ENCODE results near the gene CD28. TPM values are rescaled to one million over a fixed set of nuclear protein-coding genes. Genes with fewer than 3 reads are reported as not detected.
A peak's percentile ranks its signal among the peaks of the same experiment; 100 is the strongest.

CD28 gene
- total RNA-seq, 2 experiments from 2014 or later: 52.7 to 58.9 TPM

- H3K27me3 Mint-ChIP-seq: no peaks in the 10 kb centered on the region
- POLR2A ChIA-PET: interaction anchor here (4.1 to 5.5 kb wide), 2 partner anchors 9 to 30 kb away, joined by 22 to 75 read pairs; no protein-coding TSS in a partner anchor
These were observed 3.8 kb downstream of the CD28 start for GRCh38 chr2:203710226-203710625.

GRCh38 chr2:203710952-203711351 is 4.5 kb downstream of the CD28 start:
- POLR2A ChIA-PET: interaction anchor here (0.7 to 5.5 kb wide), 3 partner anchors 8 to 158 kb away, joined by 3 to 75 read pairs (median 22); no protein-coding TSS in a partner anchor
- H3K36me3 Mint-ChIP-seq: peaks cover 19% of the 10 kb centered on the region

More at GRCh38 chr2:203710226-203710625, 3.8 kb downstream of the CD28 start:
- Mint-ChIP-seq H3K36me3 (peaks cover 14% of the 10 kb centered on the region), H3K27ac (peak overlapping the region; percentile 90), H3K4me3 (peak overlapping the region; percentile 89), H3K9me3 (no peaks in the 10 kb centered on the region), H3K4me1 (peaks cover 75% of the 10 kb centered on the region)
- ATAC-seq (ENCODE audit: low read depth) (no peak), DNase-seq (no peak)

GRCh38 chr2:203711399-203711798 is 5.0 kb downstream of the CD28 start:
- DNase-seq (no peak), ATAC-seq (ENCODE audit: low read depth) (no peak)
- no peaks in the 10 kb centered on the region for H3K27me3 Mint-ChIP-seq
- H3K4me3 Mint-ChIP-seq: peak overlapping the region; percentile 89
- no peaks in the 10 kb centered on the region for H3K9me3 Mint-ChIP-seq
- POLR2A ChIA-PET: interaction anchor here (0.7 to 5.5 kb wide), 3 partner anchors 8 to 157 kb away, joined by 3 to 75 read pairs (median 22); no protein-coding TSS in a partner anchor
- peaks cover 75% of the 10 kb centered on the region for H3K4me1 Mint-ChIP-seq
- peak overlapping the region; percentile 90 for H3K27ac Mint-ChIP-seq
- peaks cover 24% of the 10 kb centered on the region for H3K36me3 Mint-ChIP-seq

More at GRCh38 chr2:203710952-203711351, 4.5 kb downstream of the CD28 start:
- DNase-seq (no peak), ATAC-seq (ENCODE audit: low read depth) (no peak)
- Mint-ChIP-seq H3K9me3 (no peaks in the 10 kb centered on the region), H3K4me1 (peaks cover 75% of the 10 kb centered on the region), H3K27ac (peak overlapping the region; percentile 90), H3K4me3 (peak overlapping the region; percentile 89), H3K27me3 (no peaks in the 10 kb centered on the region)

- peaks cover 1% of the 10 kb centered on the region for H3K9me3 Mint-ChIP-seq
- H3K27ac Mint-ChIP-seq: peak overlapping the region; percentile 26
- ATAC-seq (ENCODE audit: low read depth) (no peak), DNase-seq (no peak)
- H3K36me3 Mint-ChIP-seq: peaks cover 29% of the 10 kb centered on the region
- H3K4me3 Mint-ChIP-seq: peak overlapping the region; percentile 11
- POLR2A ChIA-PET: no interaction called here
- H3K27me3 Mint-ChIP-seq: no peaks in the 10 kb centered on the region
- peaks cover 80% of the 10 kb centered on the region for H3K4me1 Mint-ChIP-seq
These were observed 6.9 kb downstream of the CD28 start for GRCh38 chr2:203713381-203713780.

GRCh38 chr2:203714112-203714511 is 7.7 kb downstream of the CD28 start:
- no peak for ATAC-seq (ENCODE audit: low read depth)
- POLR2A ChIA-PET: no interaction called here
- DNase-seq: no peak
- H3K4me1 Mint-ChIP-seq: peaks cover 83% of the 10 kb centered on the region
- peaks cover 1% of the 10 kb centered on the region for H3K9me3 Mint-ChIP-seq
- H3K27me3 Mint-ChIP-seq: no peaks in the 10 kb centered on the region
- H3K27ac Mint-ChIP-seq: peak overlapping the region; percentile 26
- H3K36me3 Mint-ChIP-seq: peaks cover 29% of the 10 kb centered on the region
- H3K4me3 Mint-ChIP-seq: peak overlapping the region; percentile 13

- Mint-ChIP-seq H3K4me3 (no peak overlapping the region), H3K4me1 (peaks cover 81% of the 10 kb centered on the region), H3K9me3 (peaks cover 1% of the 10 kb centered on the region), H3K27ac (peak overlapping the region; percentile 42), H3K27me3 (no peaks in the 10 kb centered on the region), H3K36me3 (peaks cover 29% of the 10 kb centered on the region)
- DNase-seq (no peak), ATAC-seq (ENCODE audit: low read depth) (no peak)
- POLR2A ChIA-PET: no interaction called here
These were observed 9.3 kb downstream of the CD28 start for GRCh38 chr2:203715744-203716143.

GRCh38 chr2:203718087-203718486 is 11.6 kb downstream of the CD28 start:
- Mint-ChIP-seq H3K4me3 (peak overlapping the region; percentile 56), H3K9me3 (peaks cover 1% of the 10 kb centered on the region), H3K27ac (peak overlapping the region; percentile 83), H3K36me3 (peaks cover 24% of the 10 kb centered on the region), H3K27me3 (no peaks in the 10 kb centered on the region), H3K4me1 (peaks cover 82% of the 10 kb centered on the region)
- peak; percentile 84 for ATAC-seq (ENCODE audit: low read depth)
- DNase-seq: peak; percentile 69
- POLR2A ChIA-PET: interaction anchor here (0.8 to 5.9 kb wide), 8 partner anchors 9 to 152 kb away, joined by 3 to 75 read pairs (median 5); partner anchors contain the start of gene CD28

- Mint-ChIP-seq H3K36me3 (peaks cover 24% of the 10 kb centered on the region), H3K27ac (peak overlapping the region; percentile 91), H3K27me3 (no peaks in the 10 kb centered on the region), H3K9me3 (peaks cover 2% of the 10 kb centered on the region), H3K4me1 (peaks cover 71% of the 10 kb centered on the region), H3K4me3 (peak overlapping the region; percentile 61)
- POLR2A ChIA-PET: interaction anchor here (0.7 to 5.9 kb wide), 10 partner anchors 9 to 149 kb away, joined by 3 to 75 read pairs (median 4); partner anchors contain the start of gene CD28
- ATAC-seq (ENCODE audit: low read depth) (peak; percentile 58), DNase-seq (no peak)
These were observed 13.3 kb downstream of the CD28 start for GRCh38 chr2:203719456-203720410.

- H3K36me3 Mint-ChIP-seq: peaks cover 22% of the 10 kb centered on the region
These were observed 14.7 kb downstream of the CD28 start for GRCh38 chr2:203720915-203721672.

GRCh38 chr2:203721781-203722300 is 15.4 kb downstream of the CD28 start:
- Mint-ChIP-seq H3K4me1 (peaks cover 60% of the 10 kb centered on the region), H3K27ac (peak overlapping the region; percentile 91), H3K4me3 (peak overlapping the region; percentile 51), H3K9me3 (peaks cover 2% of the 10 kb centered on the region), H3K36me3 (peaks cover 22% of the 10 kb centered on the region), H3K27me3 (no peaks in the 10 kb centered on the region)
- POLR2A ChIA-PET: interaction anchor here (0.6 to 5.9 kb wide), 6 partner anchors 9 to 84 kb away, joined by 4 to 75 read pairs (median 6); partner anchors contain the start of gene CD28
- DNase-seq (no peak), ATAC-seq (ENCODE audit: low read depth) (no peak)

More at GRCh38 chr2:203720915-203721672, 14.7 kb downstream of the CD28 start:
- peak overlapping the region; percentile 51 for H3K4me3 Mint-ChIP-seq
- DNase-seq (no peak), ATAC-seq (ENCODE audit: low read depth) (no peak)
- H3K4me1 Mint-ChIP-seq: peaks cover 63% of the 10 kb centered on the region
- H3K27me3 Mint-ChIP-seq: no peaks in the 10 kb centered on the region
- peak overlapping the region; percentile 91 for H3K27ac Mint-ChIP-seq
- peaks cover 2% of the 10 kb centered on the region for H3K9me3 Mint-ChIP-seq
- POLR2A ChIA-PET: interaction anchor here (1.2 to 5.9 kb wide), 7 partner anchors 9 to 60 kb away, joined by 4 to 75 read pairs (median 7); partner anchors contain the start of gene CD28

- H3K36me3 Mint-ChIP-seq: peaks cover 24% of the 10 kb centered on the region
- DNase-seq (no peak), ATAC-seq (ENCODE audit: low read depth) (no peak)
- POLR2A ChIA-PET: interaction anchor here (0.6 to 5.9 kb wide), 4 partner anchors 8 to 84 kb away, joined by 5 to 69 read pairs (median 6); no protein-coding TSS in a partner anchor
- H3K9me3 Mint-ChIP-seq: peaks cover 1% of the 10 kb centered on the region
- H3K27me3 Mint-ChIP-seq: no peaks in the 10 kb centered on the region
- H3K4me3 Mint-ChIP-seq: no peak overlapping the region
- no peak overlapping the region for H3K27ac Mint-ChIP-seq
- peaks cover 57% of the 10 kb centered on the region for H3K4me1 Mint-ChIP-seq
These were observed 16.0 kb downstream of the CD28 start for GRCh38 chr2:203722411-203722810.

- ATAC-seq (ENCODE audit: low read depth): no peak
- H3K4me3 Mint-ChIP-seq: no peak overlapping the region
- no peak overlapping the region for H3K27ac Mint-ChIP-seq
- peaks cover 1% of the 10 kb centered on the region for H3K9me3 Mint-ChIP-seq
- H3K36me3 Mint-ChIP-seq: peaks cover 38% of the 10 kb centered on the region
- DNase-seq: no peak
- POLR2A ChIA-PET: interaction anchor here (0.7 kb wide), 1 partner anchor 8 kb away, joined by 3 read pairs; no protein-coding TSS in a partner anchor
- H3K27me3 Mint-ChIP-seq: no peaks in the 10 kb centered on the region
- H3K4me1 Mint-ChIP-seq: peaks cover 50% of the 10 kb centered on the region
These were observed 21.9 kb downstream of the CD28 start for GRCh38 chr2:203728321-203728720.
